ENCODE data around the gene FBN2.

GRCh38 chr5:128213340-128213739 lies 324.7 kb downstream of the FBN2 start:
- TF ChIP-seq TOX (CRISPR knock-in tag; IDR thresholded peaks at IDR 0.05; ENCODE audit: borderline replicate concordance) (no peak), POU6F1 (CRISPR knock-in tag; IDR thresholded peaks at IDR 0.05; ENCODE audit: borderline replicate concordance, low read depth) (no peak), RARB (CRISPR knock-in tag; IDR thresholded peaks at IDR 0.05) (no peak), ZNF70 (CRISPR knock-in tag; IDR thresholded peaks at IDR 0.05) (no peak), GLIS3 (CRISPR knock-in tag; IDR thresholded peaks at IDR 0.05) (no peak), ZFP30 (CRISPR knock-in tag; IDR thresholded peaks at IDR 0.05) (no peak), PATZ1 (CRISPR knock-in tag; IDR thresholded peaks at IDR 0.05; ENCODE audit: borderline replicate concordance) (no peak), ISL1 (CRISPR knock-in tag; IDR thresholded peaks at IDR 0.05) (no peak), ZNF8 (CRISPR knock-in tag; IDR thresholded peaks at IDR 0.05) (no peak), ESRRG (CRISPR knock-in tag; IDR thresholded peaks at IDR 0.05) (no peak), OSR1 (CRISPR knock-in tag; IDR thresholded peaks at IDR 0.05) (no peak), BACH2 (CRISPR knock-in tag; IDR thresholded peaks at IDR 0.05; ENCODE audit: borderline replicate concordance) (no peak), ZFP3 (CRISPR knock-in tag; IDR thresholded peaks at IDR 0.05) (no peak)

Measured in SK-N-SH treated with all-trans-retinoic acid at 6 μM for 48 hours (cell line).